Measurements from ENCODE around the gene WDR37.
"Not testable (repeated sequence)": the region's sequence is repeated elsewhere in the genome, so short reads cannot be mapped to it uniquely, and the experiment has no call there.

Gene WDR37

GRCh38 chr10:1043532-1043995 lies 12.6 kb upstream of the WDR37 start:
- DNase-seq (ENCODE audit: low spot score), result no peak

GRCh38 chr10:1044146-1044545 lies 12.0 kb upstream of the WDR37 start:
- DNase-seq (ENCODE audit: low spot score), result no peak

- DNase-seq (ENCODE audit: low spot score), result no peak
Measured at GRCh38 chr10:1044964-1045363, 11.2 kb upstream of the WDR37 start.

GRCh38 chr10:1045415-1045814 lies 10.8 kb upstream of the WDR37 start:
- no peak for DNase-seq (ENCODE audit: low spot score)

- DNase-seq (ENCODE audit: low spot score), result no peak
Measured at GRCh38 chr10:1047937-1048336, 8.2 kb upstream of the WDR37 start.

GRCh38 chr10:1048349-1048731 lies 7.8 kb upstream of the WDR37 start:
- no peak for DNase-seq (ENCODE audit: low spot score)

GRCh38 chr10:1048732-1049424 lies 7.3 kb upstream of the WDR37 start, which contains the start of gene IDI1:
Gene IDI1, minus strand, starts transcription at chr10:1049119. Its CDS starts 116 bp downstream, at chr10:1049003.
- peak; percentile 99 for DNase-seq (ENCODE audit: low spot score)

GRCh38 chr10:1049425-1049958 lies 6.7 kb upstream of the WDR37 start:
- DNase-seq (ENCODE audit: low spot score), result no peak

GRCh38 chr10:1050145-1050544 lies 6.0 kb upstream of the WDR37 start:
- no peak for DNase-seq (ENCODE audit: low spot score)

GRCh38 chr10:1050554-1050953 lies 5.6 kb upstream of the WDR37 start:
- no peak for DNase-seq (ENCODE audit: low spot score)

GRCh38 chr10:1054684-1055083 lies 1.5 kb upstream of the WDR37 start:
- no peak for DNase-seq (ENCODE audit: low spot score)

- DNase-seq (ENCODE audit: low spot score), result no peak
Measured at GRCh38 chr10:1057106-1057657, 997 bp downstream of the WDR37 start.

GRCh38 chr10:1058017-1058416 lies 1.8 kb downstream of the WDR37 start:
- no peak for DNase-seq (ENCODE audit: low spot score)

GRCh38 chr10:1059902-1060301 lies 3.7 kb downstream of the WDR37 start:
- no peak for DNase-seq (ENCODE audit: low spot score)

GRCh38 chr10:1061930-1062774 lies 6.0 kb downstream of the WDR37 start:
- DNase-seq (ENCODE audit: low spot score), result no peak

- DNase-seq (ENCODE audit: low spot score), result no peak
Measured at GRCh38 chr10:1063232-1063865, 7.2 kb downstream of the WDR37 start.

GRCh38 chr10:1064964-1065247 lies 8.7 kb downstream of the WDR37 start:
- DNase-seq (ENCODE audit: low spot score), result no peak

- not testable (repeated sequence) for DNase-seq (ENCODE audit: low spot score)
Measured at GRCh38 chr10:1066734-1067133, 10.5 kb downstream of the WDR37 start.

GRCh38 chr10:1068380-1069361 lies 12.5 kb downstream of the WDR37 start:
- no peak for DNase-seq (ENCODE audit: low spot score)

- no peak for DNase-seq (ENCODE audit: low spot score)
Measured at GRCh38 chr10:1070919-1071318, 14.7 kb downstream of the WDR37 start.

- no peak for DNase-seq (ENCODE audit: low spot score)
Measured at GRCh38 chr10:1074052-1074747, 18.0 kb downstream of the WDR37 start.

Data from left forelimb (tissue), 1 donor.